ENCODE data around the gene EXOC6B.

The EXOC6B gene

GRCh38 chr2:72138921-72139381, 686.9 kb downstream of the EXOC6B start:
- no peak for DNase-seq (ENCODE audit: low read depth in 2 of 3, low spot score in 2 of 3)

DNA sequence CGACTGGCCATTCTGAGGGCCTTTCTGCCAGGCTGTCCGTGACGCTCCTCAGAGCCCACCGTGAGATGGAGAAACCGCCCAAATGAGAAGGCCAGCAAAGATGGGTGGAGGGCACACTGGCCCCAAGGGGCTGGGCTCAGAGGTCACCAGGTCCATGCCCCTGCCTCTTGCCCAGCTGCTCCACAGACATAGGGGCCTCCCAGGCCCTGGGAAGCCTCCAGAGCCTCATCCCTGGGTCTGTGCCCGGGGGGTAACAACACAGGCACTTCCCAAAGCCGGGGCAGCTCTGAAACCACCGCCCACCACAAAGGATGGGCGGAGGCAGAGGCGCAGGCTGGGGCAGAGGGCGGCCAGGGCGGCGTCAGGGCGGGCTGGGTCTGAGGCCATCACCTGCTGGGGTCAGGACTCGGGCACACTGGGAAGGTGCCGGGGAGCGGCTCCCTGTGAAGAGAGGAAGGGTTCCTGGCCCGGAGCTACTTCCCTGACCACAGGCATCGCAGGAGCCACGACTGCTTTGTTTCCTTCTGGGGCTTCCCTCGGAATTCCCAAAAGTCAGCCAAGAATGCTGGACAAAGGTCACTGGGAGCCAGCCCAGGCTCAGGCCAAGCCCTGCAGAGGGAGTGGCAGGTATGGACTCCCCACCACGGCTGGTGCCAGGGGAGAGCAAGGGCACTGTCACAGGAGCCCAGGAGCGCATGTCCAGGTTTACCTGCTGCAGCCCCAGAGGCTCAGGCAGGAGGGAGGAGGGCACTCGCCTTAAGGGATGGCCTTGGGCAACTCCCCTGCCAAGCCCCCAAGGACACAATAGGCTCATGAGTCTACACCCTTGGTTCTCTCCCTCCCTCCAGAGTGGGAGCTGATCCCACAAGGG, 687.6 kb downstream of the EXOC6B start:
- no peak for DNase-seq (ENCODE audit: low read depth in 2 of 3, low spot score in 2 of 3)

DNA sequence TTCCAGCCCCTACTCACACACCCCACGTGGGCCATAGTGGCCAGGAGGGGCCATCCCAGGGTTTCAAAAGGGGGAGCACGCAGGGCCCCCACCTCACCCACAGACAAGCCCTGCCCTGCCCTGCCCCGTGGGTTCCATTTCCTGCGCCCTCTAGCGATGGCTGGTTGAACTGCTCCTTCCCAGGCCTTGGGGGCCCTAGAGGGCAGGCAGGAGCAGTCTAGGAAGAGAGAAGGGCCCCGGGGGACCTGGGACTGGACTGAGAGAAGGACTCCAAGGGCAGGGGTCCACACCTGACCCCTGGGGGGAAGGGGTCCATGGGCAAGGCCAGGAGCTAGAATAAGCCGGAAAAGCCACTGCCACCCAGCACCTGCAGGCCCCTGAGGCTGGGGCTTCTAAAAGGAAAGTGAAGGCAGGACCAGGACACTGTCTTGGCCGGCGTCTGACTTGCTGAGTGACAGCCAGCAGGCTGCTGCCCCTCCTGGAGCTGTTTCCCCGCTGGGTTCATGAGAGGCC, 688.3 kb downstream of the EXOC6B start:
- DNase-seq (ENCODE audit: low read depth in 2 of 3, low spot score in 2 of 3) = peak; percentile 30 to 76 (median 71)

DNA sequence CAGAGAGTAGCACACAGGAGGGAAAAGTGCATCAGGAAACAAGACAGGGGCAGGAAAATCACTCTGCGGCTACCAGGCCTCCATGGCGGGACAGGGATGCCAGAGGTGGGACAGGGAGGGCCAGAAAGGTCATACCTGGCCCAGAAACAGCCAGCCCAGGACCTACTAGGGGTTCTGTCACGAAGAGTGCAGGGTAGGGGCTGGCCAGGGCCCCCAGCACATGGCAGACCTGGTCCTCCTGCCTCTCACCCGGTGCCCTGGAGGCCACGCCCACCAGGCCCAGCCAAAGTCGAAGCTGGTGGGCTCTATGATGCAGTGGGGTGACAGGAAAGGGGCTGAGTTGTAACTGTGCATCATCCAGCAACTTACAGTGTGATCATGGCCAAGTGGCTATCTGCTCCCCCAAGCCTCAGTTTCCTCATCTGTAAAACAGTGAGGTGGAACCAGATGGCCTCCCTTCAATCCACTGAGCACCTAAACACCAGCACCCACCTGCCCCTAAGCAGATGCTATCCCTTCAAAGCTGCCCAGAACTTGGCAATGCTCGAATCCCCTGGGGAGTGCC, 688.8 kb downstream of the EXOC6B start:
- DNase-seq (ENCODE audit: low read depth in 2 of 3, low spot score in 2 of 3) = no peak

GRCh38 chr2:72136331-72136730, 689.5 kb downstream of the EXOC6B start:
- DNase-seq (ENCODE audit: low read depth in 2 of 3, low spot score in 2 of 3) = no peak

DNA sequence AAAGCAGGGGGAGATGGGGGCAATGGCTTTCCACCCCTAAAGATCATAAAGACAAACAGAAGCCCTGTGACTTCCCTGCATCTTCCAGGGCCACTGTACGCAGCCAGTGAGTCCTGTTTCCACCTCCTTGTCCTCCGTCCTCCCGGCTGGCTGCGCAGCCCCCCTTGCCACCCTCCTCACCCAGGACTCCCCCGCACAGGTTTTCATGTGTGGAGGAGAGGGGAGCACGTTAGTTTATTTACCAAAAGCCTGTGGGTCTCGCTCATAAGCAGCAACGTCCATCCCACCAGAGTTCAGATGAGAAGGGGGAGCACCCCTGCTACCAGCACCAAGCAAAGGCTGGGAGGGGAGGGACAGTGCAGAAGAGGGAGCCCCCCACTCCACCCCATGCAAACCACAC, 689.9 kb downstream of the EXOC6B start:
- DNase-seq (ENCODE audit: low read depth in 2 of 3, low spot score in 2 of 3) = no peak

- DNase-seq (ENCODE audit: low read depth in 2 of 3, low spot score in 2 of 3) = no peak
Observed at GRCh38 chr2:72134997-72135800, 690.6 kb downstream of the EXOC6B start.

GRCh38 chr2:72134408-72134996, 691.3 kb downstream of the EXOC6B start:
- DNase-seq (ENCODE audit: low read depth in 2 of 3, low spot score in 2 of 3) = no peak

DNA sequence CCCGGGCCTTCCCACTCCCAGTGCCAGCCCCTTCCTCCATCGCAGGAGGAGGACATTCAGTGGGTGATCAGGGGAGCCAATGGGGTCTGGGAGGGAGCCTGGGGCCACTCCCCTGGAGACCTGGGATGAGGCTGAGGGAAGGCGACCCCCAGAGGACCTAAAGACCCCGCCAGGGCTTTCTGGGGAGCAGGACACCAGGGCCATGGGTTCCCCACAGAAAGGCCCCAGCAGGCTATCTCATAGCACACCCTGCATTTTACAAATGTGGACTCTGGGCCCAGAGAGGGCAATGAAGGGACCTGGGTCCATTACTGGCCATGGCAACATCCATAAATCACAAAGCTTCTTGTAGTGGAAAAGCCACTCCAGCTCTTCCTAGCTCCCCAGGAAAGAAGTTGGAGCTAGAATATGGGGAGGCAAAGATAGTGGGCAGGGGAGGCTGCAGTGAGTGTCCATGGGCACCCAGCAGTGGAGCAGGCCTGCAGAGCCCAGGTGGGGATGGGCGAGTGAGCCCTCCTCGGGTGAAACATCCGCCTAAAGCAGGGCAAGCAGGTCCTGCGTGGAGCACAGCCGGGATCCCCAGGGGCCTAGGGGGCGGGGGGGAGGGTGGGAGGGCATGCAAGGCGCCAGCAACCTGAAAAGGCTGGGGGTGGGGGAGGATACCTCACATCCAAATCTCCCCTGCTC, 692.0 kb downstream of the EXOC6B start:
- no peak for DNase-seq (ENCODE audit: low read depth in 2 of 3, low spot score in 2 of 3)

- no peak for DNase-seq (ENCODE audit: low read depth in 2 of 3, low spot score in 2 of 3)
Observed at GRCh38 chr2:72132981-72133720, 692.7 kb downstream of the EXOC6B start.

DNA sequence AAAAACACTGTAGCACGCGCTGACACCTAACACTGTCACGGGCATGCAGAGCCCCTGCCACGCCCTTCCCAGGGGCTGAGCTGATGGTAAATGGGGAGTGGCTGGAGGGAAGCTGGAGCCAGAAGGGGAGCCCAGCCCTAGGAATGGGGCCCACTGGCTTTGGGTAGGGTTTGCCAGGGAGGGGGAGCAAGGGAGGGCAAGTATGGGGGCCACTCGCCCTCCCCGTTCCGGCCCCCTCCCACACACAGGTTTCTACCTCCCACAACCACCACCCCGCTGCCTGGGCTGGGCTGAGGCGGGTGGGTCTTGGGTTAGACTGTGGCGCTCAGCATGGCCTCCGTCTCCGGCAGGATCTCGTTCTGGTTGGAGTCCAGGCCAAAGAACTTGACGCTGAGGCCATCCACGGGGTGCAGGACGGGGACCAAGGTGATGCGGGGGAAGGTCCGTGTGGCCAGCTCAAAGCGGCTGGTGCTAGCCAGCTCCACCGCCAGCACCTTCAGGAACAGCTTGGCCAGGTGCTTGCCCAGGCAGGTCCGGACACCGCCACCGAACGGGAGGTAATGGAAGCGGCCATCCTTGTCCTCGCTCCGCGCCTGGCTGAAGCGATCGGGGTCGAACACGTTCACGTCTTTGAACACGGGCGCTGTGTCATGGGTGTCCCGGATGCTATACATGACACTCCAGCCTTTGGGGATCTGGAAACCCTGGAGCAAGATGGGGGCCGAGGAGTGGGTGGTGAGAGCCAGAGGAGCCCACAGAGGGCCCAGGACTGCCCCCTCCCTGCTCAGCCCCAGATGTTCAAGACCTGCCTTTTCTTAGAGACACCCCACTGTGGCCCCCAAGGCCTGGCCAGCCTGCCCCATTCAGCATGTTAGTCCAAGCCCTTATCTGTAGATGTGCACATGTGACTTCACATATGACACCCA, 693.7 kb downstream of the EXOC6B start:
- no peak for DNase-seq (ENCODE audit: low read depth in 2 of 3, low spot score in 2 of 3)

- DNase-seq (ENCODE audit: low read depth in 2 of 3, low spot score in 2 of 3) = no peak
Observed at GRCh38 chr2:72131371-72131891, 694.4 kb downstream of the EXOC6B start.

- no peak for DNase-seq (ENCODE audit: low read depth in 2 of 3, low spot score in 2 of 3)
Observed at GRCh38 chr2:72130659-72131360, 695.0 kb downstream of the EXOC6B start.

GRCh38 chr2:72129681-72130340, 696.0 kb downstream of the EXOC6B start:
- no peak for DNase-seq (ENCODE audit: low read depth in 2 of 3, low spot score in 2 of 3)

DNA sequence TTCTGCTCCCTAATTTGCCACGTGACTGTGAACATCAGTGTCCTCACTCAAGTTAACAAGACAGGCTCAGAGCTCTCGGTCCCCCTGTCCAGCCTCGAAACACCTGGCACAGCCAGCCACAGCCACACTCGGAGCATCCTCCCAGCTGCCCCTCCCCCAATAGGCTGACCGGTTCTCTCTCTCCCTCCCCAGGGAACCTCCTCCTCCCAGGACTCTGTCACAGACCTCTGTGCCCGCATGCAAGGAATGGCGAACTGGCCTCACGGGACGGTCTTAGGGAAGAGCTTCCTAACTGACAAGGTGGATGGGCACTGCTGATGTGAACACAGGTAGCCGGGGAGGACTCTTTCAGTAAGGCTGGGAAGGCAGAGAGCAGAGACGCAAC, 697.0 kb downstream of the EXOC6B start:
- no peak for DNase-seq (ENCODE audit: low read depth in 2 of 3, low spot score in 2 of 3)

GRCh38 chr2:72128059-72128842, 697.6 kb downstream of the EXOC6B start:
- DNase-seq (ENCODE audit: low read depth in 2 of 3, low spot score in 2 of 3) = no peak
